DOHH2 (cell line): ENCODE results near the gene ROR1.

Experiments used
- H3F3A ChIP-seq: fragments of 200-600 bp; sonication (generic), shearing (Covaris generic); 2 replicates; pipeline ENCODE4 v1.6.0; 2016; ENCODE audit warnings: antibody characterized with exemption, mild to moderate bottlenecking; ENCODE audit not compliant: control insufficient read depth, insufficient read depth
- H3K27ac ChIP-seq: fragments of 200-600 bp; sonication (generic); 2 replicates; pipeline ENCODE4 v1.5.1; 2014; ENCODE audit warnings: low read depth, mild to moderate bottlenecking, low read length, moderate library complexity
- H3K27me3 ChIP-seq: fragments of 200-600 bp; sonication (generic); 2 replicates; pipeline ENCODE4 v1.6.1; 2014; ENCODE audit warnings: mild to moderate bottlenecking, low read length, mixed read lengths; ENCODE audit not compliant: control insufficient read depth
- H3K36me3 ChIP-seq: fragments of 200-600 bp; sonication (generic); 2 replicates; pipeline ENCODE4 v1.6.1; 2014; ENCODE audit warnings: mild to moderate bottlenecking, low read length, moderate library complexity, mixed read lengths; ENCODE audit not compliant: control insufficient read depth
- H3K4me1 ChIP-seq: fragments of 200-600 bp; sonication (generic); 2 replicates; pipeline ENCODE4 v1.6.1; 2014; ENCODE audit warnings: mild to moderate bottlenecking, low read length, mixed read lengths; ENCODE audit not compliant: control insufficient read depth
- H3K4me2 ChIP-seq: fragments of 200-600 bp; sonication (generic); 2 replicates; pipeline ENCODE4 v1.6.0; 2014; ENCODE audit warnings: mild to moderate bottlenecking, low read length, moderate library complexity
- H3K4me3 ChIP-seq: fragments of 200-600 bp; sonication (generic); 2 replicates; pipeline ENCODE4 v1.5.1; 2014; ENCODE audit warnings: mild to moderate bottlenecking, low read length, mixed read lengths
- H3K79me2 ChIP-seq: fragments of 200-600 bp; sonication (generic); 2 replicates; pipeline ENCODE4 v1.6.1; 2014; ENCODE audit warnings: mild to moderate bottlenecking, low read length, mixed read lengths; ENCODE audit not compliant: control insufficient read depth
- H3K9me2 ChIP-seq: fragments of 200-600 bp; sonication (generic); replicated peaks from 2 replicates; pipeline ENCODE4 v1.6.1; 2014; ENCODE audit warnings: mild to moderate bottlenecking, low read length, mixed read lengths; ENCODE audit not compliant: control insufficient read depth
- H3K9me3 ChIP-seq: fragments of 200-600 bp; sonication (generic); 2 replicates; pipeline ENCODE4 v1.6.1; 2014; ENCODE audit warnings: antibody characterized with exemption, low read length, mixed read lengths; ENCODE audit not compliant: control insufficient read depth, insufficient read depth
- H4K20me1 ChIP-seq: fragments of 200-600 bp; sonication (generic); 2 replicates; pipeline ENCODE4 v1.6.0; 2014; ENCODE audit warnings: low read depth, mild to moderate bottlenecking, antibody characterized with exemption, low read length, moderate library complexity; ENCODE audit not compliant: control insufficient read depth, insufficient read depth
- EZH2phosphoT487 ChIP-seq: fragments of 200-600 bp; sonication (generic); IDR thresholded peaks from 2 replicates; pipeline ENCODE4 v1.6.1; 2017; ENCODE audit warnings: borderline replicate concordance, mild to moderate bottlenecking, antibody characterized with exemption, low read length, moderate library complexity, mixed read lengths
- TF ChIP-seq, protein P1 (sequence below): fragments of 200-600 bp; sonication (generic); IDR thresholded peaks from one replicate; pipeline ENCODE4 v1.5.1; 2014; ENCODE audit warnings: antibody characterized with exemption, mild to moderate bottlenecking, low read depth, low read length; ENCODE audit not compliant: poor library complexity, severe bottlenecking

The ROR1 gene

DNA sequence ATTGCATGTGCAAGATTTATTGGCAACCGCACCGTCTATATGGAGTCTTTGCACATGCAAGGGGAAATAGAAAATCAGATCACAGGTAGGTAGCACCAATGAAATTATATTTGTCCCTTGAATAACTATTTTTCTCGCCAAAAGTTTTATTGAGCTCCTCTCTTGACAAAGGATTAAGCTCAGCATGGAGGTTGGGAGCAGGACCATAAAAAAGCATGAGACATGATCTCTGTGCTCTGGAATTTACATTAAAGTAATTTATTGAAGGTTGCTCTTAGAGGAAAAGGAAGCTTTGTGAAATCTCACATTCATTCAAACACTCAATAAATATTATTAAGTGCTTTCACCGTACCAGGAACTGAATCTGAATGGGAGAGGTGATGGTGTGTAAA, 363.6 kb downstream of the ROR1 start:
- H3K36me3 ChIP-seq, result no peaks in the 10 kb centered on the region

GRCh38 chr1:64139877-64140276, 366.1 kb downstream of the ROR1 start:
- H3K27ac ChIP-seq, result no peak overlapping the region
- H3F3A ChIP-seq, result no peaks in the 10 kb centered on the region
- no peaks in the 10 kb centered on the region for H3K9me2 ChIP-seq
- H3K79me2 ChIP-seq, result no peaks in the 10 kb centered on the region
- H3K4me1 ChIP-seq, result no peaks in the 10 kb centered on the region
- no peaks in the 10 kb centered on the region for H3K36me3 ChIP-seq
- no peaks in the 10 kb centered on the region for H4K20me1 ChIP-seq
- H3K27me3 ChIP-seq, result peaks cover 7% of the 10 kb centered on the region; the same call in 1 of the 2 replicates
- TF ChIP-seq, protein P1, sequence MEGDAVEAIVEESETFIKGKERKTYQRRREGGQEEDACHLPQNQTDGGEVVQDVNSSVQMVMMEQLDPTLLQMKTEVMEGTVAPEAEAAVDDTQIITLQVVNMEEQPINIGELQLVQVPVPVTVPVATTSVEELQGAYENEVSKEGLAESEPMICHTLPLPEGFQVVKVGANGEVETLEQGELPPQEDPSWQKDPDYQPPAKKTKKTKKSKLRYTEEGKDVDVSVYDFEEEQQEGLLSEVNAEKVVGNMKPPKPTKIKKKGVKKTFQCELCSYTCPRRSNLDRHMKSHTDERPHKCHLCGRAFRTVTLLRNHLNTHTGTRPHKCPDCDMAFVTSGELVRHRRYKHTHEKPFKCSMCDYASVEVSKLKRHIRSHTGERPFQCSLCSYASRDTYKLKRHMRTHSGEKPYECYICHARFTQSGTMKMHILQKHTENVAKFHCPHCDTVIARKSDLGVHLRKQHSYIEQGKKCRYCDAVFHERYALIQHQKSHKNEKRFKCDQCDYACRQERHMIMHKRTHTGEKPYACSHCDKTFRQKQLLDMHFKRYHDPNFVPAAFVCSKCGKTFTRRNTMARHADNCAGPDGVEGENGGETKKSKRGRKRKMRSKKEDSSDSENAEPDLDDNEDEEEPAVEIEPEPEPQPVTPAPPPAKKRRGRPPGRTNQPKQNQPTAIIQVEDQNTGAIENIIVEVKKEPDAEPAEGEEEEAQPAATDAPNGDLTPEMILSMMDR, result no peak
- TF ChIP-seq EZH2phosphoT487, result no peak
- no peaks in the 10 kb centered on the region for H3K9me3 ChIP-seq
- H3K4me2 ChIP-seq, result no peak overlapping the region
- H3K4me3 ChIP-seq, result no peak overlapping the region

More for the DNA sequence above, 363.6 kb downstream of the ROR1 start:
- Histone ChIP-seq H3K79me2 (no peaks in the 10 kb centered on the region), H4K20me1 (no peaks in the 10 kb centered on the region), H3K9me2 (no peaks in the 10 kb centered on the region), H3K9me3 (no peaks in the 10 kb centered on the region), H3K4me1 (no peaks in the 10 kb centered on the region), H3F3A (no peaks in the 10 kb centered on the region), H3K4me2 (no peak overlapping the region), H3K27me3 (peaks cover 7% of the 10 kb centered on the region; the same call in 1 of the 2 replicates), H3K4me3 (no peak overlapping the region), H3K27ac (no peak overlapping the region)
- TF ChIP-seq, protein P1, result no peak
- no peak for TF ChIP-seq EZH2phosphoT487

DNA sequence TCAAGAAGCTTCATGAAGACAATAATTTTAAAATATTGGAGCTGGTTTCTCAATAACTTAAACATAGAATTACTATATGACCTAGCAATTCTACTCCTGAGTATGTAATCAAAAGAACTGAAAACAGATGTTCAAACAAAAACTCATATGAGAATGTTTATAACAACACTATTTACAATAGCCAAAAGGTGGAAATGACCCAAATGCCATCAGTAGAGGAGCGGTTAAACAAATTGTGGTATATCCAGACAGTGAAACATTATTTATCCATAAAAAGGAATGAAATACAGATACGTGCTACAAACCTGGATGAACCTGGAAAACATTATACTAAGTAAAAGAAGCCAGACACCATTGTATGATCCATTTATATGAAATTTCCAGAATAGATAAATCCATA, 366.8 kb downstream of the ROR1 start:
- Histone ChIP-seq H3K9me2 (no peaks in the 10 kb centered on the region), H4K20me1 (no peaks in the 10 kb centered on the region), H3K36me3 (no peaks in the 10 kb centered on the region), H3K4me3 (no peak overlapping the region), H3K27ac (no peak overlapping the region), H3K4me2 (no peak overlapping the region), H3K27me3 (peaks cover under 1% of the 10 kb centered on the region; the same call in 1 of the 2 replicates), H3F3A (no peaks in the 10 kb centered on the region), H3K79me2 (no peaks in the 10 kb centered on the region), H3K9me3 (no peaks in the 10 kb centered on the region), H3K4me1 (no peaks in the 10 kb centered on the region)
- no peak for TF ChIP-seq EZH2phosphoT487
- TF ChIP-seq, protein P1, result no peak
